T-helper 22 cell (primary cell): ENCODE measurements around the gene EFNB2.

Source experiments
- DNase-seq: peaks from one replicate; pipeline ENCODE4 v3.0.0-alpha.2; 2020; ENCODE audit warnings: low read depth

EFNB2 gene

DNA sequence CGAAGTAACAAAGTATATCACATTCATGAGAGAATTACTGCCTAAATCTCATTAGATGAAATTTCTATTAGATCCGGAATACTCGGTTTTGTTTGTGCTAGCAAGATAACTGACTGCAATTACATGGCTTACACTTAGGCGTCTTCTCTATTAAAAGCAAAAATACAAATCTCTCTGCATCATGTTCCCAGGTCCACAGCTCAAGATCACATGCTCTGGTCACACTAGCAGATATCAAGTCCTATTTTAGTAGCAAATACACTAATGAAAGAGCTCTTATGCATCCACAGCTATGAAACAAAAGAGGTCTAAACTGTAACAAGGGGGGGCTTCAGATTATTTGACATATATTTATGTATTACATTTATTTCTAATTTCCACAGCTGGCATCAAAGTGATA is 53.5 kb downstream of the EFNB2 start:
- DNase-seq = no peak

DNA sequence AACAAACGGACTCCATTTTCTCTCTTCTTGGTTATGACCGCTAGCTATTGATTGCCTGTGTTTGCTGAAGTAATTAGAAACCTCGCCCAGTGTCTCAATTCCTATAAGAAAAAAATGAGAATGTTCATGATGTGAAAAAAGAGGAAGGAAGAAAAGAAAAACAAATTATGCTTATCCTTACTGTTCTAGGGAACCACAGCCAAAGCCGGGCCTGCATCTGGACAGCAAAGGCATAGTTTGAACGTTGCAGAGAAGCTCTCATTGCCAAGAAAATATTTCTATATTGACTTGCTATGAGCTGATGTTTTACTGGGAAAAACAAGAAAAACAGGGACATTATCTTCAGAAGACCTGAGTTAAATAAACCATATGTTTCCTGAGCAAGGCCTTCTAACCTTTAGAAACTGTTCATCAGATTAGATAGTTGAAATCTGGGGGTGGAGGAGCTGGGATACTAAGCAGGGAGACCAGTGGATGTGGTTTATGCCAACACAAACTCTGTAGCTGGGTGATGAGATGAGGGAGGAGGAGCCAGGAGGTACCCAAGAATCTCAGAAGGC is 55.0 kb downstream of the EFNB2 start:
- no peak for DNase-seq

GRCh38 chr13:106479929-106480328 is 55.5 kb downstream of the EFNB2 start:
- DNase-seq = no peak

- no peak for DNase-seq
Observed at GRCh38 chr13:106478116-106478515, 57.3 kb downstream of the EFNB2 start.

GRCh38 chr13:106477303-106477702 is 58.2 kb downstream of the EFNB2 start:
- no peak for DNase-seq

GRCh38 chr13:106475852-106476251 is 59.6 kb downstream of the EFNB2 start:
- DNase-seq = no peak

- no peak for DNase-seq
Observed at GRCh38 chr13:106474912-106475311, 60.5 kb downstream of the EFNB2 start.

DNA sequence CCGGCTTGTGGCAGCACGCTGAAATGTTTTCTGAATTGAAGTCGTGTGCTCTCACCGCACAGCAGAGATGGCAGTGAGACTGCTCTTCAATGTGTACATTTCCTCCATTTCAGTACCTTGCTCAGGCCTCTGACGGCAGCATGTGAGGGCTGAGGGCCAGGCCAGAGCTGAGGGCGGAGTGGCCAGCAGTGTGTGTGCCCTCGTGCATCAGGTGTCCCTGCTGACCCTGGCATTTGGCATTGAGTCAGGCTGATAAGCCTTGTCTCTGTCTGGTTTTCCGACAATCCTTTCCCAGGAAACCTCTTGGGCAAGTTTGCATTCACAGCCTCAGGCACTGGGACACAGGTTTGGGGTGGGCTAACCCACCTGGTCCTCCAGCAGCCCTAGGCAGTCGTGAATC is 62.3 kb downstream of the EFNB2 start:
- DNase-seq = no peak

DNA sequence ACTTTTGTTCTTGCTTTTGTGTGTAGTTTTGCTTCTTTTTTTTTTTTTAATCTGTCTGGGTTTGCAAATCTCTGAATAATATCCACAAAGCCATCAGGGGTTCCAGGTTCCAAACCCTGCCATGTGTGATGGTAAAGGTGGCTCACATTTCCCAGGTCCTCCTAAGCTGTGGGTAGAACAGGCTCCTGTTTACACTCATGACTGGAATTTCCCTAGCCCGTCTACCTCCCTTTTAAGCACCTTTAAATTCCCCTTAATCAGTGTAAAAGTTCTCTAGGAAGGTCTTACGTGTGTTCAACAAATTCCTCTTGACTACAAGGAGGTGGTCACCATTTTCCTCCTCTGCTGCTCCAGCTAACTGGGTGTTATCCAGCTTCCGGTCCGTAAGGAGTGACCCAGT is 62.8 kb downstream of the EFNB2 start:
- DNase-seq = no peak

DNA sequence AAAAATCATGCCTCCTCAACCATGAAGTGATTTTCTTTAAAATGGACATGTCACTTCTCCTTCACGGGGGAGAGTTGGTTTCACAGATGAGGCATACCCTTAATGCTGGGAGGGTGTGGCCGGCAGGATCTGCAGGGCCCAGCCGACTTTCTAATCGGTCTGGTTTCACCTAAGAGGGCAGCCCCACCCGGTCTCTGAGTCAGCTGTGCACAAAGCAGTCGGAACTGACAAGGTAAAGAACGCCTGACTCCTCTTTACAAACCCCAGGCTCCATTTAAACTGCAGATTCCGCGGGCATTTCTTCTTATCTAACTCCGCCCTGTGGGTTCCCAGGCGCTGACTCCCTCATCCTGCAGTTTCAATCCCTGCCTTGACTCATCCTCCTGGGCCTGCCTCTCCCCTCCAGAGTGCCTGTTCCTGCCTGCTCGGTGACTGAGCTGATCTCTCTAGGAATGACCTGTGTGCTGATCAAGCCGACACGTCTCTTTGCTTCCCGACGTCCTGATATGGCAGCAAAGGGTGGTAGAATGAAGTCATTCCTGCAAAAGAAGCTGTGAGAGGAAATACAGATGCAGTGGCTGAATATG is 63.4 kb downstream of the EFNB2 start:
- DNase-seq = no peak

DNA sequence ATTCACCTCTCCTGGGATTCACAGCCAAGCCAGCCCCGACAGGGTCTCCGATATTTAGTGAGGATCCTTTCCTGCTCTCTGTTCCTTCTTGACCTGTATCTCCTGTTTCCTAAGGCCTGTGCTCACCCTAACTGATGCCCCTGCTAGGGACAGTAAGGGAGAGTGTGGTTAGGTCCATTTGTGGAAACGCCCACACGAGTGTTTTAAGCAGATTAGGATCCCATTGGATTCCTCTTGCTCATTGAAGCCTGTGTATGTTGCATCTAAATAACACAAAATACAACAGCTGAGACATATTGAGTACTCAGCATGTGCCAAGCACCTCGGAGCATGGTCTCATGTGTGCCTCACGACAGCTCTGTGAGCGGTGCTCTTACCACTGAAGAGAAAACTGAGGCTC is 64.9 kb downstream of the EFNB2 start:
- no peak for DNase-seq

DNA sequence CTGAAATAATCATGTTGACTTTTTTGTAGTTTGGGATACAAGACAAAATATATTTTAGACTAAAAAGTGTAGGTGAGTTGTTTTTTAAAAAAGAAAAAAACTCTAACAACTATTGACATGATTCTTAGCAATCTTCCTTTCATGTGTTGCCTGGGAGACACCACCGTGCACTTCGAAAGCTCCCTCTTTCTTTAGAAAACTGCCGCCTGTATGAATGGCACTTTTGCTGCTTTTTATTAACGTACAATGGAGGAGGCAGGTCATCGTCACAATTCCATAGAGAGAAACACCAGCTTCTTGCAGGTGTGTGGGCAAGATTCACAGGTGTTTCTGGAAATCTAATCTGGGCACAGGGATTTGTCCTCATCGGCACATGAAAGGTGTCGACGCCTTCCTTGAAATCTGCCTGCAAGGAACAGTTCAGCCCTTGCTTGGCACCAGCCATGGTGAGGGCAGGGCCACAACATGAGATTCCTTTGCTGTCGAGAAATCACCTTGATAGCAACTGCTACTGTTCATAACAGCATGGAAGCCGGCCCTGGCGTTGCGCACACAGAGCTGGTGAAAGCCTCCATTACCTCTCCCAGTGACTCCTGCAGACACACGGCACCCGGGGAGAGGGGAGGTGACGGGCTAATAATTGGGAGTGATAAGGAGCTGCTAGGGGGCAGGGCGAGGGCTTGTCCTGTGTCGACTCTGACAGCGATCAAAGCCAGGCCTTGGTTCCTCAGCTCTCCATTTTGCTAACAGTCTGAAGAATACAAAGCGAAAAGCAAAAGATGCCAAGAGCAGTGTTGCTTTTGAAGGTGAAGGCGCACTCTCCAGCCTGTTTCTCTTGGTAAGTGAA is 66.5 kb downstream of the EFNB2 start:
- no peak for DNase-seq

- no peak for DNase-seq
Observed at GRCh38 chr13:106468207-106468606, 67.3 kb downstream of the EFNB2 start.

GRCh38 chr13:106467427-106468122 is 67.9 kb downstream of the EFNB2 start:
- DNase-seq = no peak

GRCh38 chr13:106466691-106467426 is 68.6 kb downstream of the EFNB2 start:
- no peak for DNase-seq

DNA sequence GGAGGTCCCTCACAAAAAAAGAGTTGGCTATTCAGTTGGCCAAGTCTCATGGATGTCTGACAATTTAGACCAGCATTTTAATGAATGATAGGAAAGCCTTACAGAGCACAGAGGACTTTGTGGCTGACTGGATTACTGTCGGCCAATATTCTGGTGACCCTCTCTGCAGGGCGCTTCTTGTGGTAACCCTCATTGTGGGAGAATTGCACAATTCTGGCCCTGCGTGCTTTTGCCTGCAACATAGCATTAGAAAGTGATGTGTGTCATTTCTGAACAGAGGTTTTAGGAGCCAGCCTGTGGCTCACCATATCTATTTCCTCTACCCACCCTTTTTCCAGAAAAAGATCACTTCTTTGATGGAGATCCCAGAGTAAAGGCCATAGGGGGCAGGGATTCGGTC is 71.4 kb downstream of the EFNB2 start:
- no peak for DNase-seq

- no peak for DNase-seq
Observed at GRCh38 chr13:106462710-106463109, 72.8 kb downstream of the EFNB2 start.

- DNase-seq = no peak
Observed at GRCh38 chr13:106455777-106456176, 79.7 kb downstream of the EFNB2 start.

GRCh38 chr13:106455190-106455589 is 80.3 kb downstream of the EFNB2 start:
- no peak for DNase-seq

- no peak for DNase-seq
Observed at GRCh38 chr13:106453101-106453500, 82.4 kb downstream of the EFNB2 start.

DNA sequence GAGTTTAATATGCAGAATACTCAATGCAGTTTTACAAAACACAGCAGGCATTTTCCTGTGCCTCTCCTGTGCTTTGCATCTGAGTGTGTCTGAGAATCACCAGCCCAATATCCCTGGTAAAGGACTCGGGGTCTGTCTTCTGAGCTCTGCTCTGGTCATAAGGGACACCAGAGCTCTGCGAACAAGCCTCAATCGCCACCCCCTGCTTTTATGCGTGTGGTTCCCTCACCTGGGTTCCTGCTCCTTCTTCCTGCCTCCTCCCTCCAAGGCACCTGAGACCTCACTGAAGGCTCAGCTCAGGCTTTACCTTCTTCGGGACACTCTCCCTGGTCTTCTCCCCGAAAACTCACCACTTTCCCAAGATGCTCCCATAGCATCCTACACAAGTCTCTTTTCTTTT is 84.5 kb downstream of the EFNB2 start:
- DNase-seq = no peak

DNA sequence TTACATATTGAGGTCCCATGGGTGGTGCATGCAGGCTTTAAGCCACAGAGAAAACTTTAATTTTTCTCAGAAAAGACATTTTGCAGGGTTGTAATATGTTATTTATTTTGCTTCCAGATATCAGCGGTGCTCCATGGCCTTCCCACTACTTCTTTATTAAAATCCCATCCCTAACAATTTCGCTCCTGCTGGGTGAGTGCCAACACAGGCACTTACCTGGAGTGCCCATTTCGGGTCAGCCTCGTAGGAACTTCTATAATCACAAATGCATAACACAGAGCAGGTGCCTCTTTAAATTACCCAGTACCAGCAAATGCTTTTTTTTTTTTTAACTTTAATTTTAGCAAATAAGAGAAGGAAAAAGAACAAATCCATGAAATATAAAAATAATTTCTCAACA is 86.4 kb downstream of the EFNB2 start:
- no peak for DNase-seq
